Omental fat pad (tissue), 4 donors: ENCODE data around the gene CCDC34. TPM values are rescaled to one million over a fixed set of nuclear protein-coding genes. Genes with fewer than 3 reads are reported as not detected.

ENCODE experiments used
- ATAC-seq: fragments of 150-250 bp; one replicate; pipeline ENCODE4 v1.9.1; 2016; ENCODE audit warnings: mild to moderate bottlenecking, moderate library complexity; ENCODE audit not compliant: low FRiP score
- DNase-seq: peaks from one replicate; pipeline ENCODE4 v3.0.0-alpha.2; 2019; ENCODE audit warnings: low spot score
- CTCF ChIP-seq, 3 donors: fragments of 450-650 bp; IDR thresholded peaks; one replicate each; pipeline ENCODE4 v1.5.1; 2016 to 2017; ENCODE audit warnings: antibody characterized with exemption in 3 of 3, mild to moderate bottlenecking in 3 of 3, moderate library complexity in 2 of 3
- total RNA-seq, 4 donors: library from RNA; depleted of rRNA; stranded (reverse); fragments of >200 nt; gene quantifications; one replicate each; pipeline ENCODE4 v1.1.0, GENCODE V29; 2016

The CCDC34 gene
- total RNA-seq, 4 donors from 2014 or later = 2.0 to 3.1 (median 2.4) TPM

GRCh38 chr11:27379449-27379848 lies 16.4 kb upstream of the CCDC34 start:
- ATAC-seq (no peak), DNase-seq (no peak)
- TF ChIP-seq CTCF (IDR thresholded peaks at IDR 0.05) = no peak

- ATAC-seq (no peak), DNase-seq (no peak)
- no peak for TF ChIP-seq CTCF (IDR thresholded peaks at IDR 0.05)
These were observed 12.4 kb upstream of the CCDC34 start for GRCh38 chr11:27375370-27375769.

GRCh38 chr11:27373856-27374602 lies 11.0 kb upstream of the CCDC34 start:
- no peak for DNase-seq
- TF ChIP-seq CTCF (IDR thresholded peaks at IDR 0.05) = no peak
- no peak for ATAC-seq

- no peak for TF ChIP-seq CTCF (IDR thresholded peaks at IDR 0.05)
- ATAC-seq = no peak
- no peak for DNase-seq
These were observed 10.4 kb upstream of the CCDC34 start for GRCh38 chr11:27373392-27373791.

- TF ChIP-seq CTCF (IDR thresholded peaks at IDR 0.05) = no peak
- ATAC-seq (no peak), DNase-seq (no peak)
These were observed 9.1 kb upstream of the CCDC34 start for GRCh38 chr11:27372164-27372563.

- DNase-seq (no peak), ATAC-seq (no peak)
- TF ChIP-seq CTCF (IDR thresholded peaks at IDR 0.05) = no peak
These were observed 8.5 kb upstream of the CCDC34 start for GRCh38 chr11:27371489-27371888.

GRCh38 chr11:27370374-27370773 lies 7.4 kb upstream of the CCDC34 start:
- DNase-seq (no peak), ATAC-seq (no peak)
- no peak for TF ChIP-seq CTCF (IDR thresholded peaks at IDR 0.05)
